Large intestine (tissue), 3 donors: ENCODE measurements around the gene CAMSAP3. TPM values are rescaled to one million over a fixed set of nuclear protein-coding genes. Genes with fewer than 3 reads are reported as not detected.
"Not testable (repeated sequence)": the region's sequence is repeated elsewhere in the genome, so short reads cannot be mapped to it uniquely, and the experiment has no call there.

Experiments
- DNase-seq, 2 donors: peaks; one replicate each; pipeline versions ENCODE4 v3.0.0 to v3.0.0-alpha.2; 2013
- H3K27ac ChIP-seq: one replicate; pipeline ENCODE4 v1.5.1; 2013; ENCODE audit warnings: low read length
- H3K27me3 ChIP-seq: 2 replicates; pipeline ENCODE4 v1.6.1; 2013; ENCODE audit warnings: low read length; ENCODE audit not compliant: control insufficient read depth, insufficient read depth
- H3K36me3 ChIP-seq: 2 replicates; pipeline ENCODE4 v1.6.1; 2013; ENCODE audit warnings: low read length; ENCODE audit not compliant: control insufficient read depth, insufficient read depth
- H3K4me1 ChIP-seq: one replicate; pipeline ENCODE4 v1.6.1; 2013; ENCODE audit warnings: low read length; ENCODE audit not compliant: control insufficient read depth, insufficient read depth
- H3K4me3 ChIP-seq: one replicate; pipeline ENCODE4 v1.5.1; 2013; ENCODE audit warnings: low read length
- H3K9me3 ChIP-seq: one replicate; pipeline ENCODE4 v1.6.1; 2013; ENCODE audit warnings: mild to moderate bottlenecking, low read depth, low read length, moderate library complexity; ENCODE audit not compliant: control insufficient read depth
- WGBS: methylation state at CpG from one replicate; pipeline ENCODE4 v1.1.5; 2013; ENCODE audit warnings: low lambda C conversion rate; ENCODE audit not compliant: insufficient coverage; 5-methylcytosine and 5-hydroxymethylcytosine counted together
- polyA plus RNA-seq: library from polyadenylated mRNA; unstranded; fragments of 120-200 nt; gene quantifications from one replicate; pipeline ENCODE4 v1.2.1, GENCODE V29; 2013

The CAMSAP3 gene
- polyA plus RNA-seq, 1 donor, result 73.9 TPM

- H3K27ac ChIP-seq, result no peak overlapping the region
- H3K27me3 ChIP-seq, result peaks cover 5% of the 10 kb centered on the region
- H3K4me1 ChIP-seq, result no peaks in the 10 kb centered on the region
- no peaks in the 10 kb centered on the region for H3K36me3 ChIP-seq
- no CpG with 5 or more reads among the region's 9 CpGs for WGBS
- no peak for DNase-seq
- no peaks in the 10 kb centered on the region for H3K9me3 ChIP-seq
- H3K4me3 ChIP-seq, result no peak overlapping the region
Observed at GRCh38 chr19:7575434-7576040, 20.1 kb upstream of the CAMSAP3 start.

DNA sequence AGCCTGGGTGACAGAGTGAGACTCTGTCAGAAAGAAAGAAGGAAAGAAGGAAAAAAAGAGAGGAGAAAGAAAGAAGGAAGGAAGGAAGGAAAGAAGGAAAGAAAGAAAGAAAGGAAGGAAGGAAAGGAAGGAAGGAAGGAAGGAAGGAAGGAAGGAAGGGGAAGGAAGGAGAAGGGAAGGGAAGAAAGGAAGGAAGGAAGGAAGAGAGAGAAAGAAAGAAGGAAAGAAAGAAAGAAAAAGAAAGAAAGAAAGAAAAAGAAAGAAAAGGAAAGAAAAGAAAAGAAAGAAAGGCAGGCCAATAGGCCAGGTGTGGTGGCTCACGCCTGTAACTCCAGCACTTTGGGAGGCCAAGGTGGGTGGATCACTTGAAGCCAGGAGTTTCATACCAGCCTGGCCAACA is 18.2 kb upstream of the CAMSAP3 start:
- H3K4me1 ChIP-seq, result not testable (repeated sequence)
- whole genome bisulfite sequencing, result 86% methylated on average over 1 of the region's 1 CpG

DNA sequence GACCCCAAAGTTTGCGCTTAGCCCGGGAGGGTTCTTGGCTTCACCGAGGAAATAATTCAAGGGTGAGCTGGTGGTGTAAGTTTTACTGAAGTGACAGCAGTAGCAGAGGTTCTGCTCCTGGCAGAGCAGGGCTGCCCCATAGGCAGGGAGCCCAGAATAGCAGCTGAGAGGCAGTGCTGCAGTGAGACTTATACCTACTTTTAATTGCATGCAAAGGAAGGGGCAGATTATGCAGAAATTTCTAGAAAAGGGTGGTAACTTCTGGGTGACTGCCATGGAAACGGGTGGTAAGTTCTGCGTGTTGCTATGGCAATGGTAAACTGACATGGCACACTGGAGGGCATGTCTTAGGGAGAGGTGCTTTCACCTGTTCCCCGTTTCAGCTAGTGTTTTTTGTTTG is 17.5 kb upstream of the CAMSAP3 start:
- DNase-seq, result no peak
- peaks cover 5% of the 10 kb centered on the region for H3K27me3 ChIP-seq
- no CpG with 5 or more reads among the region's 6 CpGs for WGBS
- no peaks in the 10 kb centered on the region for H3K9me3 ChIP-seq
- H3K4me1 ChIP-seq, result no peaks in the 10 kb centered on the region
- no peak overlapping the region for H3K4me3 ChIP-seq
- H3K36me3 ChIP-seq, result no peaks in the 10 kb centered on the region
- no peak overlapping the region for H3K27ac ChIP-seq

More for the DNA sequence above, 18.2 kb upstream of the CAMSAP3 start:
- not testable (repeated sequence) for DNase-seq, H3K27ac ChIP-seq, H3K9me3 ChIP-seq, H3K36me3 ChIP-seq, H3K4me3 ChIP-seq, H3K27me3 ChIP-seq

DNA sequence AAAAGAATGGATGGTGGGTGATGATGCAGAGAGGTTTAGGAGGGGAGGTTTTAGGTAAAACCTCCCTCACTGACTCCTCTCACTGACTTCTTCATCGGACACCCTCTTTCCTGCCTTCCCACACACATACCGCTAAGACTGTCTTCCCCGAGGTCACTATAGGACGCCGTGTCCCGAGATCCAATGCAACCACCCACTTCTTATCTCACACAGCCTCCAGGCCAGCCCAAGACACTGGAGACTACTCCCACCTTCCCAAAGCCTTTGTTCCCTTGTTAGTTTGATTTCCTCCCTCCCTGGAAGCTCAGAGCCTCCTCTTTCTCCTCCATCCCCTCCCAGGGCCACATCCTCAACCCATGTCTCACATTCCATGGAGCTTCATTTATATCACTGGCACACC is 16.5 kb upstream of the CAMSAP3 start:
- H3K4me1 ChIP-seq, result no peaks in the 10 kb centered on the region
- WGBS, result no CpG with 5 or more reads among the region's 6 CpGs
- H3K36me3 ChIP-seq, result no peaks in the 10 kb centered on the region
- H3K27ac ChIP-seq, result no peak overlapping the region
- H3K4me3 ChIP-seq, result no peak overlapping the region
- no peak for DNase-seq
- peaks cover 5% of the 10 kb centered on the region for H3K27me3 ChIP-seq
- H3K9me3 ChIP-seq, result no peaks in the 10 kb centered on the region

GRCh38 chr19:7582446-7582845 is 13.2 kb upstream of the CAMSAP3 start:
- Histone ChIP-seq H3K4me1 (no peaks in the 10 kb centered on the region), H3K27me3 (peaks cover 5% of the 10 kb centered on the region), H3K36me3 (no peaks in the 10 kb centered on the region), H3K27ac (no peak overlapping the region), H3K4me3 (no peak overlapping the region), H3K9me3 (no peaks in the 10 kb centered on the region)
- DNase-seq, result no peak
- no CpG with 5 or more reads among the region's 11 CpGs for WGBS

GRCh38 chr19:7589822-7590221 is 5.8 kb upstream of the CAMSAP3 start:
- H3K4me1 ChIP-seq, result no peaks in the 10 kb centered on the region
- no peak for DNase-seq
- no peaks in the 10 kb centered on the region for H3K36me3 ChIP-seq
- no peak overlapping the region for H3K4me3 ChIP-seq
- H3K27me3 ChIP-seq, result no peaks in the 10 kb centered on the region
- no CpG with 5 or more reads among the region's 7 CpGs for WGBS
- no peaks in the 10 kb centered on the region for H3K9me3 ChIP-seq
- H3K27ac ChIP-seq, result no peak overlapping the region

DNA sequence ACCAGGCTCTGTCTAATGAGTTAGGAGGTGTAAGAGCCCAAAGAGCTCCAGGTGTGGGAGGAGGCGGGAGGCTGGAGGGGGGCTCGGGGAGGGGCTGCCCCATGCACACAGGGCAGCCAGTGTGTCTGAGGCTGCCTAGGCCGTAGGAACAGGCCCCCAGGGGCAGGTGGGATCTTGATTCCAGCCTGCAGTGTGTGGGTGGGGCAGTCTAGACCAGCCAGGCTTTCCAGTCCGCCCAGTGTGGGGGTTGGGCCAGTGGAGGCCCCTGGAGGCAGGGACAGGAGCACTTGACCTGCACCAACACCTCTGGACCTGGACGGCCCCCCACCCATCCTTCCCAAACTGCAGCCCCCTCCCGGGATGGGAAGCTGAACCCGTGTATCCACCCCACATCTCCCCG is 5.4 kb upstream of the CAMSAP3 start:
- H3K9me3 ChIP-seq, result no peaks in the 10 kb centered on the region
- peak in 1 of 2 donors; percentile 53 for DNase-seq
- H3K4me1 ChIP-seq, result no peaks in the 10 kb centered on the region
- H3K4me3 ChIP-seq, result no peak overlapping the region
- no CpG with 5 or more reads among the region's 8 CpGs for WGBS
- H3K36me3 ChIP-seq, result no peaks in the 10 kb centered on the region
- no peaks in the 10 kb centered on the region for H3K27me3 ChIP-seq
- no peak overlapping the region for H3K27ac ChIP-seq

DNA sequence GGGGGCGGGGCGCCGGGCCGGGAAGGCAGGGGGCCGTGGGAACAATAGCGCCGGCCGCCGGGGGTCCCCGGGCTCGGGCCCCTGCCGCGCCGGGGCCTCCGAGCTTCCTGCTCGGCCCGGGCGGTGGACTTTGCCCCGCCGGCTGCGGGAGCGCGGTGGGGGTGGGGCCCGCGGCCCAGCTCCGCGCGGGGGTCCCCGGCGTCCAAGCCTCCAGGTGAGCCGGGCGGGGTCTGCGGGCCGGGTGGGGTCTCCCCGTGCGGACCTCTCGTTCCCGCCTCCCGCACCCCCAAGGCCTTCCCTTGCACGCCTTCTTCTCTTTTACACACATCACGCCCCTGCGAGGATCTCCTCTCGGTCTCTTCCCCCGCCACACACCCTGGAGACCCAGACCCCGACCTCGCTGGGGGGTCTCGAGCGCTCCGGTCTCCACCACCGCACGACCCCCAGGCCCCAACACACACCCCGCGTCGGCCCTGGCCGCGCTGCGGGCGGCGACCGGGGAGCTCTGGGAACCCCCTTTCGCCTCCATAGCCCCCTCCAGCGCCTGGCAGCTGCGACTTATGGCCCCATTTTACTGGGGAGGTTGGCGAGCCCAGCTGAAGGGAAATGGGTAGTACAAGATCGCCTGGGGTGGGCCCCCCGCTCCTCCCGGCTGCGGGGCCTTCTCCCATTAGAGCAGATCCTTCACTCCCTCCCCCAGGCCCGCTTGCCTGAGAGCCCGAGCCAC is 711 bp downstream of the CAMSAP3 start:
- WGBS, result no CpG with 5 or more reads among the region's 70 CpGs
- peak overlapping the region; percentile 48 for H3K27ac ChIP-seq

DNA sequence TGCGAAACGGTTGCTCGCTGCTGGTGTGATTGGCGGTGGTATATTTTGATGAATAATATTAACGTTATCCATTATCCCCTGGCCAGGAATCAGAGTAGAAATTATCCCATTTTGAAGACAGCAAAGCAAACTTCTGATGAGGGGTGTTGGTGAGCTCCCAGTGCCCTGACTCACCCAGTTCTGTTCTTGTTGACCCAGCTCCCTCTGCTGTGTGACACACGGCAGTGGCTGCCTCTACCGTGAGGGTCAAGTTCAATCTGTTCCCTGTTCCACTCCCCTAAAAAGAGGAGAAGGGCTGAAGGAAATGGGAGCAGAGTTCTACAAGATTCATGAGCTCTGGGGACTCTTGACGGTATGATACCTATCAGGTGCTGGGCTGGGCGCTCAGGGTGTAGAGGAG is 2.0 kb downstream of the CAMSAP3 start:
- peaks cover 8% of the 10 kb centered on the region for H3K27me3 ChIP-seq
- no peak for DNase-seq
- peak overlapping the region; percentile 81 for H3K4me3 ChIP-seq
- H3K4me1 ChIP-seq, result no peaks in the 10 kb centered on the region
- H3K36me3 ChIP-seq, result peaks cover 6% of the 10 kb centered on the region
- no CpG with 5 or more reads among the region's 9 CpGs for WGBS
- H3K9me3 ChIP-seq, result no peaks in the 10 kb centered on the region
- no peak overlapping the region for H3K27ac ChIP-seq

More for the DNA sequence above, 711 bp downstream of the CAMSAP3 start:
- Histone ChIP-seq H3K4me3 (peak overlapping the region; percentile 81), H3K4me1 (no peaks in the 10 kb centered on the region), H3K36me3 (peaks cover 6% of the 10 kb centered on the region), H3K27me3 (peaks cover 8% of the 10 kb centered on the region), H3K9me3 (no peaks in the 10 kb centered on the region)
- DNase-seq, result peak in 1 of 2 donors; percentile 48

DNA sequence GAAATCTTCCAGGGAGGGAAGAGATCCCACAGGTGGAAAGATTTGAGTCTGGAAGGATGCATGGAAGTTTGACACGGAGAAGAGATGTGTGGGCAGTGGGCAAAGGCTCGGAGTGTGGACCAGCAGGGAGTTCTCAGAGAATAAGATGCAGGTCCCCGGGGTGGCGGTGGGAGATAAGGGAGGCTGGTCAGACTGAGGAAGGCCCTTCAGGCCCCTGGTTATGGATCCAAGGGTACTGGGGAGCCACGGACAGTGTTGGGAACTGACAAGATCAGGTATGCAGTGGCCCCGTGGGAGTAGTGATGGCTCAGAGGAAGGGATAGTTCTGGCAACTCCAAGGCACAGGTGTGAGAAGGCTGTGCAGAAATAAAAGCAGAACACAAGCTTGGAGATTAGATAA is 2.5 kb downstream of the CAMSAP3 start:
- Histone ChIP-seq H3K27me3 (peaks cover 8% of the 10 kb centered on the region), H3K36me3 (peaks cover 6% of the 10 kb centered on the region), H3K27ac (no peak overlapping the region), H3K4me1 (no peaks in the 10 kb centered on the region), H3K4me3 (no peak overlapping the region), H3K9me3 (no peaks in the 10 kb centered on the region)
- DNase-seq, result no peak
- WGBS, result 80% methylated on average over 1 of the region's 6 CpGs

DNA sequence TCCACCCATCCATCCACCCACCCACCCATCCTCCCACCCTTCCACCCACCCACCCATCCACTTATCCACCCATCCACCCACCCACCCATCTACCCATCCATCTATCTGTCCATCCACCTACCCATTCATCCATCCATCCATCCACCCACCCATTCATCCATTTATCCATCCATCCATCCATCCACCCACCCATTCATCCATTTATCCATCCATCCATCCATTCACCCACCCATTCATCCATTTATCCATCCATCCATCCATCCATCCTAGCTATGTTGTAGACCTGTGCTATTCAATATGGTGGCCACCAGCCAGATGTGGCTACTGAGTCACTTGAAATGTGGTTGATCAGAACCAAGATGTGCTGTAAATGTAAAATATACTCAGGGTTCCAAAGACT is 5.1 kb downstream of the CAMSAP3 start:
- H3K9me3 ChIP-seq, result peaks cover 4% of the 10 kb centered on the region
- no peak overlapping the region for H3K27ac ChIP-seq
- H3K4me3 ChIP-seq, result no peak overlapping the region
- H3K36me3 ChIP-seq, result peaks cover 14% of the 10 kb centered on the region
- H3K4me1 ChIP-seq, result no peaks in the 10 kb centered on the region
- DNase-seq, result no peak
- peaks cover 8% of the 10 kb centered on the region for H3K27me3 ChIP-seq
